Measurements from ENCODE around the gene TMEM203. TPM values are rescaled to one million over a fixed set of nuclear protein-coding genes. Genes with fewer than 3 reads are reported as not detected.
A peak's percentile ranks its signal among the peaks of the same experiment; 100 is the strongest.

Gene TMEM203
- total RNA-seq, 1 donor from 2014 or later = 36.5 TPM

DNA sequence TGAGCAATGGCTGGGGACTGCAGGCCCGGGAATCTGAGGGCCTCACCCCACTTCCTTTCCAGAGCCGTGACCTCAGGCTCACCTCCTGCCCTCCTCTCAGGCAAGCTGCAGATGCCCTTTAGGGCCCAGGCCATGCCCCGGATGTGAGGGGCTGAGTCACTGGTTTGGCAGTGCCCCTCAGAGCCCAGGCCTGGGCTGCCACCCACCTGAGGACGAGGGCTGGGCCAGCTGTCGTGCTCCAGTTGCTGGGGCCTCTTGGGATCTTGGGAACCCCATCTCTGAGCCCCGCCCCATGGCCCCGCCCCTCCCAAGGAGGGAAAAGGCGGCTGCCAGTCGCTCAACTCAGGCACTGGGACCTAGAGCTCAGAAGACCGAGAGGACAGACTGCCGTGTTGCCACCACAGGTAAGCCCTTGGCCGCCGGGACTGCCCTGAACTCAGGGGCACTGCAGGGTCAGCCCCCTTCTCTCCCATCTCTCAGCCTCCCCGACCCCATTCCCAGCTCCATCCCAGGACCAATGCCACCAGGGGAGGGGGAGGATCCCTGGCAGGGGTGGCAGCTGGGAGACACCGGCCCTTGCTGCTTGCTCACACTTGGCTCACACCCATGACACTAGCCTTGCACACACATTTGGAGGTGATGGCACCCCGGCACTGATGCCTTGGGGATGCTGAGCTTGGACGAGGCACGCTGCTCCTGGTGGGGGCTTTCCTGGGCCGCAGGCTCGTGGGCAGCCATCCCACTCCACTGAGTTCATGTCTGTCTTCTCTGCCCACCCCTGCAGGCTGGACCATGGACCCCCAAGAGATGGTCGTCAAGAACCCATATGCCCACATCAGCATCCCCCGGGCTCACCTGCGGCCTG is 19.6 kb upstream of the TMEM203 start, which contains the start of gene CYSRT1:
CYSRT1 (plus strand) TSS at position 345 of the 865 bp plus-strand sequence; CDS start at position 793, 448 bp downstream.
- no peak for DNase-seq
- no peak within 1 kb of the TSS for H3K27ac Mint-ChIP-seq (ENCODE audit: unreplicated experiment)
- H3K4me3 Mint-ChIP-seq (ENCODE audit: unreplicated experiment) = peak within 1 kb of the TSS; percentile 63
- H3K36me3 Mint-ChIP-seq (ENCODE audit: unreplicated experiment) = no peaks in the 10 kb centered on the region
- H3K4me1 Mint-ChIP-seq (ENCODE audit: low read depth, unreplicated experiment) = peaks cover 2% of the 10 kb centered on the region
- TF ChIP-seq, protein P1, sequence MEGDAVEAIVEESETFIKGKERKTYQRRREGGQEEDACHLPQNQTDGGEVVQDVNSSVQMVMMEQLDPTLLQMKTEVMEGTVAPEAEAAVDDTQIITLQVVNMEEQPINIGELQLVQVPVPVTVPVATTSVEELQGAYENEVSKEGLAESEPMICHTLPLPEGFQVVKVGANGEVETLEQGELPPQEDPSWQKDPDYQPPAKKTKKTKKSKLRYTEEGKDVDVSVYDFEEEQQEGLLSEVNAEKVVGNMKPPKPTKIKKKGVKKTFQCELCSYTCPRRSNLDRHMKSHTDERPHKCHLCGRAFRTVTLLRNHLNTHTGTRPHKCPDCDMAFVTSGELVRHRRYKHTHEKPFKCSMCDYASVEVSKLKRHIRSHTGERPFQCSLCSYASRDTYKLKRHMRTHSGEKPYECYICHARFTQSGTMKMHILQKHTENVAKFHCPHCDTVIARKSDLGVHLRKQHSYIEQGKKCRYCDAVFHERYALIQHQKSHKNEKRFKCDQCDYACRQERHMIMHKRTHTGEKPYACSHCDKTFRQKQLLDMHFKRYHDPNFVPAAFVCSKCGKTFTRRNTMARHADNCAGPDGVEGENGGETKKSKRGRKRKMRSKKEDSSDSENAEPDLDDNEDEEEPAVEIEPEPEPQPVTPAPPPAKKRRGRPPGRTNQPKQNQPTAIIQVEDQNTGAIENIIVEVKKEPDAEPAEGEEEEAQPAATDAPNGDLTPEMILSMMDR (IDR thresholded peaks at IDR 0.05; ENCODE audit: partially characterized antibody, unreplicated experiment) = no peak
- peaks cover 2% of the 10 kb centered on the region for H3K27me3 Mint-ChIP-seq (ENCODE audit: unreplicated experiment)
- H3K9me3 Mint-ChIP-seq (ENCODE audit: unreplicated experiment) = no peaks in the 10 kb centered on the region

DNA sequence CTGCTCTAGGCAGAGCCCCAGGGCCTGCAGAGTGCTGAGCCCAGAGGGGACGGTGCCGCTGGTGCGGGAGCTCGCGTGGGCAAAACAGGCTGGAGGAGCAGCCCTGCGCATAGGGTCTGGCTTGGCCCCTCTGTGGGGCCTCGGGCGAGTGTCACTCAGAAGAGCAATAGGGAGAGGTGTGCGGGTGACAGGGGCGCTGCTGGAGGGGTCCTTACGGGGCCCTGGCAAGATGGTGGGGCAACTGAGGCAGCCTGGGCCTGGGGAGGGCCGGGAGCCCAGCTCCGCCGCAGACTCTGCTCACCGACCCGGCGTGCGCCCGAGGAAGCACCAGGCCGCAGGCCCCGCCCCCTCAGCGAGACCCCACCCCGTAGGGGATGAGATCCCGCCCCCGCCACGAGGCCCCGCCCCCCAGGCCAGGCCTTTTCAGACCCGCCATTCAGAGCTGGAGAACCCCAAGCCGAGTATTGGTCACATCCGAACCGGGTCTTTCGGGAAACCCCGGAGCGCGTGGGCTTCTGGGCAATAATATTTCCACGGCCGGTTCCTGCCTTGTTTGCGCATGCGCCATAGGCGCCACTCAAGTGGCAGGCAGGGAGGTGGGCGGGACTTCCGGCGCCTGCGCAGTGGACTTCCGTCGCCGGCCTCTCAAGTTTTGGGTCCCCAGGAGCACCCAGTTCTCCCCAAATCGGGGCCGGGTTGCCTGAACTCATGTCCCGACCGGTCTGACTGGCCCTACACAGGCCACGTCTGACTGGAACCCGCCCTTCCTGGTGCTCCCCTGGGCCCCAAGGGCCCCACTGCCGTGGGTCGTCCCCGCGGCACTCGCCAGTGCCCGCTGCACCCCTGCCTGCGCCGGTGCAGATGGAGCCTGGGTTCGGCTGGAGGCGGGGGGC is 17.9 kb upstream of the TMEM203 start:
- H3K36me3 Mint-ChIP-seq (ENCODE audit: unreplicated experiment) = no peaks in the 10 kb centered on the region

DNA sequence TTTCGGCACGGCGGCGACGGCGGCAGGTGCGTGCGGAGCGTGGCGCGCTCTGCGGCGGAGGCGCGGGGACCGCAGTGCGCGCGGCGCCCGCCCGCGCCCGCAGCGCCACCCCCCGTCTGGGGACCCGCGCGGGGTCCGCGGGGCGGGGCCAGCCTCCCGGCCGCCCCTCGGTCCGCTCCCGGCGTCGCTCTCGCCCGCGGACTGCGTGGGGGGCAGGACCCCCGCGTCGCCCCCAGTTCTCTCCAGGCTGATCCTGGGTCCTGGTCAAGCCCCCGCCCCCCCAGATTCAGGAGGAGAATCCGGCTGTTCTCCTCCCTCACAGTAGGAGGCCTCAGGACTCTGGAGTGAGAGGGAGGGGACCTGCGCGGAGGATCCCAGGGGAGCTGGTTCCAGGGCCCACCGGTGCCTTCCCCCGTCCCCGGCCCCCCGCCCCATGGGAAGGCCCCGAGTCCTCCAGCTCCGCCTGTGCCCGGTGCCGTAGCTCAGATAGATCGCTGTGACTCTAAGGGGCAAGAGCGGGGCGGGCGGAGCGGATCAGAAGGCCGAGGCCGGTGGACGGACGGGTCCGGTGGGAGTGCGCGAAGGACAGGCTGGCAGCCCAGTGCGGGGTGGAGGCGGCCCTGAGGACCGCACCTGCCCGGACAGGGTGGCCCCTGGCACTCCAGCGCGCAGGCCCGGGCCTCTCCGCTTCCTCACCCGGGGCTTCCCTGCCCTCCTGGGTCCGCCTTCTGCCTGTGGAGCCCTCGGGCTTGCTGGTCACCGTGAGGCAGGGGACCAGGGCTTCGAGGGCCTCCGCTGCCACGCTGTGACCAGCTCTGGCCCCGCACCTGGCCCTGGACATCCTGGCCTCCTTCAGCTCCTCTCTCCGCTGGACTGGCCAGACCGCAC is 17.0 kb upstream of the TMEM203 start, which contains the start of gene RNF208:
RNF208 (minus strand) TSS at position 51 of the 888 bp plus-strand sequence. CDS start 1,028 bp downstream, outside the sequence.
- Mint-ChIP-seq H3K36me3 (ENCODE audit: unreplicated experiment) (no peaks in the 10 kb centered on the region), H3K4me3 (ENCODE audit: unreplicated experiment) (peak within 1 kb of the TSS; percentile 88), H3K4me1 (ENCODE audit: low read depth, unreplicated experiment) (peaks cover 3% of the 10 kb centered on the region), H3K27me3 (ENCODE audit: unreplicated experiment) (peaks cover 4% of the 10 kb centered on the region), H3K27ac (ENCODE audit: unreplicated experiment) (peak within 1 kb of the TSS; percentile 17), H3K9me3 (ENCODE audit: unreplicated experiment) (peaks cover 6% of the 10 kb centered on the region)
- TF ChIP-seq, protein P1 (IDR thresholded peaks at IDR 0.05; ENCODE audit: partially characterized antibody, unreplicated experiment) = no peak
- DNase-seq = peak; percentile 57

More for the DNA sequence above, 17.9 kb upstream of the TMEM203 start:
- Mint-ChIP-seq H3K27ac (ENCODE audit: unreplicated experiment) (peak overlapping the region; percentile 17), H3K4me1 (ENCODE audit: low read depth, unreplicated experiment) (peaks cover 4% of the 10 kb centered on the region), H3K4me3 (ENCODE audit: unreplicated experiment) (peak overlapping the region; percentile 88), H3K27me3 (ENCODE audit: unreplicated experiment) (peaks cover 4% of the 10 kb centered on the region), H3K9me3 (ENCODE audit: unreplicated experiment) (peaks cover 6% of the 10 kb centered on the region)
- DNase-seq = peak; percentile 94
- TF ChIP-seq, protein P1 (IDR thresholded peaks at IDR 0.05; ENCODE audit: partially characterized antibody, unreplicated experiment) = no peak

DNA sequence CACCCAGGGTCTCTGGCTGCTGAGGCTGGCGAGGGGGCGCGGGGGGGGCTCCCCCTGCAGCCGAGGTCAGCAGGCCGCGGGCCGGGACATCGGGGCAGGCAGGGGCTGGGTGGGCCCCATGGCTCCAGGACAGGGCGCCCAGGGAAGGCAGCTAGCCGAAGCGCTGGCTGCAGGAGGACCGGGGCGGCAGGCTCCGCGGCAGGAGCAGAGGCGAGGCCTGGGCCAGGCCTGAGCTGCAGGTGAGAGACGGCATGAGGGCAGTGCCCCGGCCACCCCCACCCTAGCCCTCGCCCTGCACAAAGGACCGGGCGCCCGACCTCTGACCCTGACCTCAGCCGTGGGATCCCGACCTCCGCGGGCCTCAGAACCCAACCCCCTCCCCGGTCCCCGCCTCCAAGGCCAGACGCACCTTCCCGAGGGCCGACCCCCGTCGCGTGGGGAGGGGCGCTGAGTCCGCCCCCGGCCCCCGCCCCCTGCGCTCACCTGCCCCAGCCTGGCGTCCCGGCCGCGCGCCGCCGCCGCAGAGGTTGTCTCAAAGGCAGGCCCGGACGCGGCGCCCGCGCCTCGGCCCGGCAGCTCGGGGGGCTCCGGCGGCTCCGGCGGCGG is 16.2 kb upstream of the TMEM203 start:
- H3K4me3 Mint-ChIP-seq (ENCODE audit: unreplicated experiment) = no peak overlapping the region
- H3K27ac Mint-ChIP-seq (ENCODE audit: unreplicated experiment) = no peak overlapping the region
- no peaks in the 10 kb centered on the region for H3K36me3 Mint-ChIP-seq (ENCODE audit: unreplicated experiment)
- H3K9me3 Mint-ChIP-seq (ENCODE audit: unreplicated experiment) = peaks cover 6% of the 10 kb centered on the region
- H3K27me3 Mint-ChIP-seq (ENCODE audit: unreplicated experiment) = peaks cover 4% of the 10 kb centered on the region
- peak; percentile 53 for DNase-seq
- TF ChIP-seq, protein P1 (IDR thresholded peaks at IDR 0.05; ENCODE audit: partially characterized antibody, unreplicated experiment) = no peak
- peaks cover 4% of the 10 kb centered on the region for H3K4me1 Mint-ChIP-seq (ENCODE audit: low read depth, unreplicated experiment)

All from glutamatergic neuron (in vitro differentiated cells).